Tibial artery (tissue), 4 donors: Measurements from ENCODE around the gene ZCCHC14.

ENCODE experiments used
- DNase-seq, 2 donors: peaks; one replicate each; pipeline ENCODE4 v3.0.0-alpha.2; 2019
- H3K27ac ChIP-seq, 2 donors: fragments of 200-600 bp; sonication (generic) in 1 of 2; 1 replicate in 1 of 2; 2 replicates in 1 of 2; pipeline ENCODE4 v1.5.1; 2018 to 2019; ENCODE audit warnings: mild to moderate bottlenecking in 1 of 2
- H3K27me3 ChIP-seq, 2 donors: fragments of 200-600 bp; sonication (generic) in 1 of 2; one replicate each; pipeline versions ENCODE4 v1.5.1 to v1.6.0; 2016 to 2019
- H3K36me3 ChIP-seq, 3 donors: fragments of 200-600 bp; sonication (generic) in 2 of 3; one replicate each; pipeline ENCODE4 v1.5.1; 2016 to 2019; ENCODE audit warnings: mild to moderate bottlenecking in 2 of 3
- H3K4me1 ChIP-seq, 4 donors: fragments of 200-600 bp; sonication (generic) in 2 of 4; 1 replicate in 3 of 4; 2 replicates in 1 of 4; pipeline ENCODE4 v1.5.1; 2016 to 2019
- H3K4me3 ChIP-seq, 2 donors: fragments of 200-600 bp; sonication (generic) in 1 of 2; 1 replicate in 1 of 2; 2 replicates in 1 of 2; pipeline ENCODE4 v1.5.1; 2018 to 2019; ENCODE audit warnings: mild to moderate bottlenecking in 2 of 2
- H3K9me3 ChIP-seq, 3 donors: fragments of 200-600 bp; sonication (generic) in 1 of 3; one replicate each; pipeline ENCODE4 v1.5.1; 2016 to 2019
- CTCF ChIP-seq, 2 experiments: fragments of 200-600 bp in 1 of 2; fragments of 450-650 bp in 1 of 2; IDR thresholded peaks; one replicate each; pipeline ENCODE4 v1.5.1; 2017 to 2019; ENCODE audit warnings: antibody characterized with exemption in 2 of 2, mild to moderate bottlenecking in 1 of 2, moderate library complexity in 1 of 2
- intact Hi-C: fragments of 100-400 bp; cut with DNase I; formaldehyde crosslinking; loops from one replicate; pipeline ENCODE4 v1.15.0; 2023; ENCODE audit warnings: low total_unique reads

The ZCCHC14 gene

GRCh38 chr16:87469169-87469568 lies 23.7 kb downstream of the ZCCHC14 start:
- no peak for TF ChIP-seq CTCF (IDR thresholded peaks at IDR 0.05)
- Histone ChIP-seq H3K4me1 (peaks cover 0 to 74% (median 55%) of the 10 kb centered on the region in 4 donors), H3K27ac (no peak overlapping the region), H3K4me3 (no peak overlapping the region), H3K9me3 (no peaks in the 10 kb centered on the region), H3K27me3 (no peaks in the 10 kb centered on the region), H3K36me3 (peaks cover 0 to 4% (median 0%) of the 10 kb centered on the region in 3 donors)
- DNase-seq: no peak
- intact Hi-C loops: no loop called here

DNA sequence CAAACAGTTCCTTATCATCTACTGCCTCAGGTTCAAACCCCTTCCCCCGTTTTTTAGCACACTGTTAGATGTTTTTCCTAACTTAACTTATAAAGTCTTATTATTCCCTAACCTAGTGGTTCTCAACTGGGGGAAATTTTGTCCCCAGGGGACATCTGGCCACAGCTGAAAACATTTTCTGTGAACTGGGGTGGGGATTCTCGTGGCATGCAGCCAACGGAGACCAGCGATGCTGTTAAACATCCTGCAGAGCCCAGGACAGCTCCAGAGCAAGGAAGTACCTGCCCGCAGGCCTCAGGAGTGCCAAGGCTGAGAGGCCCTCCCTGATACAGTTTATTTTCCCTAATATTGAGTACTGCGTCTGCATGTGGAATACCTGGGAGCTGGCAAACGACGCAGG lies 24.3 kb downstream of the ZCCHC14 start:
- peaks cover 0 to 74% (median 57%) of the 10 kb centered on the region in 4 donors for H3K4me1 ChIP-seq
- H3K36me3 ChIP-seq: peaks cover 0 to 4% (median 0%) of the 10 kb centered on the region in 3 donors
- DNase-seq: no peak
- H3K9me3 ChIP-seq: no peaks in the 10 kb centered on the region
- no peak overlapping the region for H3K27ac ChIP-seq
- no peak overlapping the region for H3K4me3 ChIP-seq
- intact Hi-C loops: no loop called here
- H3K27me3 ChIP-seq: no peaks in the 10 kb centered on the region
- no peak for TF ChIP-seq CTCF (IDR thresholded peaks at IDR 0.05)

DNA sequence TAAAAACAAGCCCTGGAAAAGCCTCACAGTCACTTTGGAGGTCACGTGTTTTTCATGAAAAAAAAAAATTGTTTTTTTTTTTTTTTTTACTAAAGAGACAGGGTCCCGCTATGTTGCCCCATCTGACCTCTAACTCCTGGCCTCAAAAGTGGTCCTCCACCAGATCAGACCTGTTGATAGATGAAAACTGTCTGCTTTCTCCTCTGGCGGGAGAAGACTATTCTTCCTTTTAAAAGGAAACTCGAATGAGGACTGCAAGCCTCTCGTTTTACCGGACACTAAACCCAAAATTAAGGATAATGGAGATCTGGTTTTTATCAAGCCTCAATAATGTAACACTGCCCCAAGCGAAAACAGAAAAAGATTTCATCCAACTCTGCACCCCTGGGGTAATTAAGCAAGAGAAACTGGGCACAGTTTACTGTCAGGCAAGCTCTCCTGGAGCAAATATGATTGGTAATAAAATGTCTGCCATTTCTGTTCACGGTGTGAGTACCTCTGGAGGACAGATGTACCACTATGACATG lies 25.8 kb downstream of the ZCCHC14 start:
- Histone ChIP-seq H3K9me3 (no peaks in the 10 kb centered on the region), H3K4me1 (peaks cover 0 to 84% (median 66%) of the 10 kb centered on the region in 4 donors), H3K27ac (peak overlapping the region in 1 of 2 donors; percentile 93)

GRCh38 chr16:87465879-87466278 lies 26.9 kb downstream of the ZCCHC14 start:
- H3K4me3 ChIP-seq: no peak overlapping the region
- peaks cover 0 to 84% (median 62%) of the 10 kb centered on the region in 4 donors for H3K4me1 ChIP-seq

More for the DNA sequence above, 25.8 kb downstream of the ZCCHC14 start:
- no peak for DNase-seq
- TF ChIP-seq CTCF (IDR thresholded peaks at IDR 0.05): no peak
- Histone ChIP-seq H3K4me3 (no peak overlapping the region), H3K27me3 (no peaks in the 10 kb centered on the region), H3K36me3 (peaks cover 0 to 4% (median 0%) of the 10 kb centered on the region in 3 donors)
- intact Hi-C loops: no loop called here

GRCh38 chr16:87465306-87465705 lies 27.5 kb downstream of the ZCCHC14 start:
- Histone ChIP-seq H3K9me3 (no peaks in the 10 kb centered on the region), H3K36me3 (peaks cover 0 to 4% (median 0%) of the 10 kb centered on the region in 3 donors), H3K27ac (peak overlapping the region; percentile 92 to 93), H3K4me1 (peaks cover 0 to 81% (median 59%) of the 10 kb centered on the region in 4 donors), H3K27me3 (no peaks in the 10 kb centered on the region), H3K4me3 (peak overlapping the region; percentile 29 to 37)
- no peak for TF ChIP-seq CTCF (IDR thresholded peaks at IDR 0.05)
- intact Hi-C loops: no loop called here
- peak; percentile 92 to 93 for DNase-seq

More at GRCh38 chr16:87465879-87466278, 26.9 kb downstream of the ZCCHC14 start:
- Histone ChIP-seq H3K27me3 (no peaks in the 10 kb centered on the region), H3K36me3 (peaks cover 0 to 4% (median 0%) of the 10 kb centered on the region in 3 donors), H3K27ac (peak overlapping the region; percentile 92 to 93), H3K9me3 (no peaks in the 10 kb centered on the region)
- TF ChIP-seq CTCF (IDR thresholded peaks at IDR 0.05): no peak
- no peak for DNase-seq
- intact Hi-C loops: no loop called here
